Prostate gland (tissue), 2 donors: ENCODE results near the gene PIK3CA. TPM values are rescaled to one million over a fixed set of nuclear protein-coding genes. Genes with fewer than 3 reads are reported as not detected.
"Not testable (repeated sequence)": the region's sequence is repeated elsewhere in the genome, so short reads cannot be mapped to it uniquely, and the experiment has no call there.

Experiments
- DNase-seq: peaks from one replicate; pipeline ENCODE4 v3.0.0-alpha.2; 2019; ENCODE audit warnings: low spot score
- H3K27ac ChIP-seq, 2 donors: fragments of 200-600 bp; sonication (generic); 2 replicates each; pipeline ENCODE4 v1.5.1; 2017 to 2019
- H3K27me3 ChIP-seq: fragments of 200-600 bp; sonication (generic); replicated peaks from 2 replicates; pipeline ENCODE4 v1.5.1; 2019; ENCODE audit not compliant: insufficient read depth
- H3K36me3 ChIP-seq, 2 donors: fragments of 200-600 bp; sonication (generic); 1 replicate in 1 of 2; 2 replicates in 1 of 2; pipeline versions ENCODE4 v1.5.1 to v1.8.1; 2017 to 2019
- H3K4me1 ChIP-seq: fragments of 200-600 bp; sonication (generic); replicated peaks from 2 replicates; pipeline ENCODE4 v1.5.1; 2019
- H3K4me3 ChIP-seq, 2 donors: fragments of 200-600 bp; sonication (generic); 2 replicates each; pipeline ENCODE4 v1.5.1; 2017 to 2019
- H3K9me3 ChIP-seq: fragments of 200-600 bp; sonication (generic); 2 replicates; pipeline ENCODE4 v1.5.1; 2017
- POLR2A ChIP-seq: fragments of 450-650 bp; IDR thresholded peaks from one replicate; pipeline ENCODE4 v1.6.1; 2016; ENCODE audit warnings: antibody characterized with exemption, mild to moderate bottlenecking
- POLR2AphosphoS5 ChIP-seq: sonication (generic); formaldehyde crosslinking; IDR thresholded peaks from one replicate; pipeline ENCODE4 v1.6.1; 2017; ENCODE audit warnings: antibody characterized with exemption
- WGBS: methylation state at CpG from one replicate; pipeline ENCODE4 v1.1.5; 2018; 5-methylcytosine and 5-hydroxymethylcytosine counted together
- intact Hi-C: fragments of 100-400 bp; cut with DNase I; formaldehyde crosslinking; loops from one replicate; pipeline ENCODE4 v1.14.2; 2022
- total RNA-seq, 2 donors: library from RNA; depleted of rRNA; stranded (reverse); fragments of >200 nt; gene quantifications; one replicate each; pipeline ENCODE4 v1.1.0, GENCODE V29; 2016
- TF ChIP-seq, protein P1 (sequence below), 4 experiments: fragments of 200-600 bp in 2 of 4; fragments of 450-650 bp in 2 of 4; sonication (generic) in 2 of 4; IDR thresholded peaks; 1 replicate in 3 of 4; 2 replicates in 1 of 4; pipeline ENCODE4 v1.5.1; 2016 to 2019; ENCODE audit warnings: antibody characterized with exemption in 4 of 4, mild to moderate bottlenecking in 2 of 4, moderate library complexity in 2 of 4

The PIK3CA gene
- total RNA-seq, 2 donors from 2014 or later: 10.2 to 21.9 TPM

DNA sequence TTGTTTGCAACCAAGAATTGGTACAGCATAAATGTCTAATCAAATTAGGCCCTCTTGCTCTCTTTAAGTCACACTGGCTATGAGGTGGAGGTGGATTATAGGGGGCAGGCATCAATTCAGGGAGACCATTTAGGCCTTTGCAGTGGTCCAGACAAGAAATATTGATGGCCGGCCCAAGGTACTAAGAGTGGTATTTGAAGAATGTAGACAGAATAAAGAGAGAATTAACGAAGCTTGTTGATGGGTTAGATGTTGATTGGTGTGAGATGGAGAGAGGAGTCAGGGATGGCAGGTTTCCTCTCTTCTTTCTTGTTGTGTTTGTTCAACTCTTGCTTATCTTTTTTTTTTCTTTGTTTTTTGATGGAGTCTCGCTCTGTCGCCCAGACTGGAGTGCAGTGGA, 48.5 kb downstream of the PIK3CA start:
- WGBS: 88% methylated on average over 4 of the region's 4 CpGs
- TF ChIP-seq, protein P1, sequence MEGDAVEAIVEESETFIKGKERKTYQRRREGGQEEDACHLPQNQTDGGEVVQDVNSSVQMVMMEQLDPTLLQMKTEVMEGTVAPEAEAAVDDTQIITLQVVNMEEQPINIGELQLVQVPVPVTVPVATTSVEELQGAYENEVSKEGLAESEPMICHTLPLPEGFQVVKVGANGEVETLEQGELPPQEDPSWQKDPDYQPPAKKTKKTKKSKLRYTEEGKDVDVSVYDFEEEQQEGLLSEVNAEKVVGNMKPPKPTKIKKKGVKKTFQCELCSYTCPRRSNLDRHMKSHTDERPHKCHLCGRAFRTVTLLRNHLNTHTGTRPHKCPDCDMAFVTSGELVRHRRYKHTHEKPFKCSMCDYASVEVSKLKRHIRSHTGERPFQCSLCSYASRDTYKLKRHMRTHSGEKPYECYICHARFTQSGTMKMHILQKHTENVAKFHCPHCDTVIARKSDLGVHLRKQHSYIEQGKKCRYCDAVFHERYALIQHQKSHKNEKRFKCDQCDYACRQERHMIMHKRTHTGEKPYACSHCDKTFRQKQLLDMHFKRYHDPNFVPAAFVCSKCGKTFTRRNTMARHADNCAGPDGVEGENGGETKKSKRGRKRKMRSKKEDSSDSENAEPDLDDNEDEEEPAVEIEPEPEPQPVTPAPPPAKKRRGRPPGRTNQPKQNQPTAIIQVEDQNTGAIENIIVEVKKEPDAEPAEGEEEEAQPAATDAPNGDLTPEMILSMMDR (IDR thresholded peaks at IDR 0.05): no peak
- no peak for TF ChIP-seq POLR2AphosphoS5
- no peak for TF ChIP-seq POLR2A
- Histone ChIP-seq H3K27me3 (no peaks in the 10 kb centered on the region), H3K4me3 (no peak overlapping the region), H3K27ac (no peak overlapping the region), H3K4me1 (no peaks in the 10 kb centered on the region), H3K9me3 (no peaks in the 10 kb centered on the region), H3K36me3 (no peaks in the 10 kb centered on the region)
- DNase-seq: no peak
- intact Hi-C loops: no loop called here

DNA sequence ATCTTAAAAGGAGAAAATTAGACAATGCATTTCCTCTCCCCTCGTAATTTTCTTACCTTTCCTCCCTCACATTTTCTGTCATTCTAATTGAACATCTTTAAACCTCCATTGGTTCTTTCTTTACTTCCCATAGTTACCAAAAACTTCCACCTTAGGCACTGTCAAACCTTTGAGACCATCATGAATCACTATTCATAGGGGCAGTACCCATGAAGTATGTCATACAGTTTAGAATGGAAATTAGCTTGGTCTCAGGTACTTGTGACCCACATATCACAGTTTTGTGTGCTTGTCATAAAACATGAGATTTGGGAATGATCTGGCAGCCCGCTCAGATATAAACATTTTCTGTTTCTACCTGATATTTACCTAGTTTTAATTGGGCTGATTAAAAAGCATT, 52.6 kb downstream of the PIK3CA start:
- H3K36me3 ChIP-seq: no peaks in the 10 kb centered on the region
- H3K27ac ChIP-seq: no peak overlapping the region
- WGBS: 94% methylated on average over 2 of the region's 2 CpGs
- DNase-seq: no peak
- intact Hi-C loops: no loop called here
- no peak overlapping the region for H3K4me3 ChIP-seq
- H3K9me3 ChIP-seq: no peaks in the 10 kb centered on the region
- no peaks in the 10 kb centered on the region for H3K4me1 ChIP-seq
- TF ChIP-seq, protein P1 (IDR thresholded peaks at IDR 0.05): no peak
- TF ChIP-seq POLR2A (no peak), POLR2AphosphoS5 (no peak)
- no peaks in the 10 kb centered on the region for H3K27me3 ChIP-seq

DNA sequence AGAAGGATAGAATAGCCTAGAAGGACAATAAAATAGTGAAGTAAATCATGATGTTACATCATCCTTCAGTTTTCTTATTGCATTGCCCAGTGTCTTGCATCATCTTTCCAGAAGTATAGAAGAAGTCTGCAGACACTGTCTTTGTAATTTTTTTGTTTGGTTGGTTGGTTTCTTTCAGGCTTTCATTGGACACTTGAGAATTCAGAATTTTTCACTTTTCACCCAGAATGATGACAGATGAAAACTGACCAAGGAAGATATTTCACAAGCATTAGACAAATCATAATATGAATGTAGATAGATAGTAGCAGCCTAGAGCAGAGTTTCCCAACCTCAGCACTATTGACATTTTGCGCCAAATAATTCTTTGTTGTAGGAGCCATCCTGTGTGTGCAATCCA, 67.4 kb downstream of the PIK3CA start:
- H3K9me3 ChIP-seq, H3K4me3 ChIP-seq, H3K36me3 ChIP-seq, H3K4me1 ChIP-seq, DNase-seq, H3K27me3 ChIP-seq, H3K27ac ChIP-seq, intact Hi-C loops: not testable (repeated sequence)
- no CpG with 5 or more reads among the region's 1 CpG for WGBS

DNA sequence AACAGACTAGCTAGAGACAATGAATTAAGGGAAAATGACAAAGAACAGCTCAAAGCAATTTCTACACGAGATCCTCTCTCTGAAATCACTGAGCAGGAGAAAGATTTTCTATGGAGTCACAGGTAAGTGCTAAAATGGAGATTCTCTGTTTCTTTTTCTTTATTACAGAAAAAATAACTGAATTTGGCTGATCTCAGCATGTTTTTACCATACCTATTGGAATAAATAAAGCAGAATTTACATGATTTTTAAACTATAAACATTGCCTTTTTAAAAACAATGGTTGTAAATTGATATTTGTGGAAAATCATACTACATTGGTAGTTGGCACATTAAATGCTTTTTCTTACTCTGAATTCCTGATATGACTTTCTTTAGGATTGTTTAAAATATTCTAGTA, 70.1 kb downstream of the PIK3CA start:
- DNase-seq, H3K4me3 ChIP-seq, H3K9me3 ChIP-seq, H3K36me3 ChIP-seq, H3K27ac ChIP-seq, H3K27me3 ChIP-seq, H3K4me1 ChIP-seq, intact Hi-C loops: not testable (repeated sequence)
- 89% methylated on average over 1 of the region's 1 CpG for WGBS

DNA sequence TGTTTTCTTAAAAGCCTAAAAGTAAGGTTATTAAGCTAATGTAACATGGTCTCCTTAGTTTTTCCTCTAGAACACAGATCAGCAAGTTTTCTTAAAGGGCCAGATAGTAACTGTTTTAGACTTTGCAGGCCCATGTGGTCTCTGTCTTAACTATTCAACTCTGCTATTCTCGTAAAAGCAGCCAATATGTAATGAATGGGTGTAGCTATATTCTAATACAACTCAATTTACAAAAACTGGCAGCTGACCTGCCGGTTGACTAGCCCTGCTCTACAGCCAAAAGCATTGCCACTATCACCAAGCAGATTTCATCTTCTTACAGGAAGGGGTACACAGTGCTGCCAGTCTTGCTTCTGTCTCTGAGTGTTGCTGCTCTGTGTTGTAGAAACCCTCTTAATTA, 75.4 kb downstream of the PIK3CA start:
- Histone ChIP-seq H3K27me3 (no peaks in the 10 kb centered on the region), H3K9me3 (no peaks in the 10 kb centered on the region), H3K27ac (no peak overlapping the region), H3K4me1 (no peaks in the 10 kb centered on the region), H3K4me3 (no peak overlapping the region), H3K36me3 (no peaks in the 10 kb centered on the region)
- intact Hi-C loops: no loop called here
- WGBS: 61% methylated on average over 2 of the region's 2 CpGs
- TF ChIP-seq, protein P1 (IDR thresholded peaks at IDR 0.05): no peak
- TF ChIP-seq POLR2A: no peak
- TF ChIP-seq POLR2AphosphoS5: no peak
- no peak for DNase-seq

DNA sequence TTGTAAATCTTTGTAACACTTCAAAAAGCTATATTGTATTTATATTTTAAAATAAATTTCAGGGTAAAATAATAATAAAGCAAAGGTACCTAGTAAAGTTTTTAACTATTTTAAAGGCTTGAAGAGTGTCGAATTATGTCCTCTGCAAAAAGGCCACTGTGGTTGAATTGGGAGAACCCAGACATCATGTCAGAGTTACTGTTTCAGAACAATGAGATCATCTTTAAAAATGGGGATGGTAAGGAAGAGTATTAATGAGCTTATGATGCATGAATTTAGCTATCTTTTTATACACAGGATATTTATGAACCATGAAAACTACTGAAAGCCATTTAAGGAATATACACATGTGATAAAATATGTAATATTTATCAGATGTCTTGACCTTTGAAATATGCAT, 76.4 kb downstream of the PIK3CA start:
- WGBS: 90% methylated on average over 1 of the region's 1 CpG
- no peak overlapping the region for H3K27ac ChIP-seq
- no peaks in the 10 kb centered on the region for H3K9me3 ChIP-seq
- no peaks in the 10 kb centered on the region for H3K27me3 ChIP-seq
- no peak for DNase-seq
- H3K36me3 ChIP-seq: no peaks in the 10 kb centered on the region
- no peak overlapping the region for H3K4me3 ChIP-seq
- no peaks in the 10 kb centered on the region for H3K4me1 ChIP-seq
- no peak for TF ChIP-seq POLR2AphosphoS5
- TF ChIP-seq, protein P1 (IDR thresholded peaks at IDR 0.05): no peak
- no peak for TF ChIP-seq POLR2A
- intact Hi-C loops: no loop called here
